ENCODE measurements around the gene NOTCH2NLA.
"Not testable (repeated sequence)": the region's sequence is repeated elsewhere in the genome, so short reads cannot be mapped to it uniquely, and the experiment has no call there.

- TF ChIP-seq ZNF326 (CRISPR knock-in tag; IDR thresholded peaks at IDR 0.05; ENCODE audit: borderline replicate concordance); GTF2F1 (IDR thresholded peaks at IDR 0.05; ENCODE audit: low read length): not testable (repeated sequence)
Measured at GRCh38 chr1:146236026-146236601, 7.3 kb upstream of the NOTCH2NLA start.
